ENCODE data around the gene PLAC1. TPM values are rescaled to one million over a fixed set of nuclear protein-coding genes. Genes with fewer than 3 reads are reported as not detected.

Gene PLAC1
- total RNA-seq, 1 donor from 2014 or later = 14.5 TPM

GRCh38 chrX:134659761-134660160 is 1.5 kb upstream of the PLAC1 start:
- no peaks in the 10 kb centered on the region for H3K27me3 Mint-ChIP-seq (ENCODE audit: low read depth)
- H3K4me1 Mint-ChIP-seq = peaks cover 5% of the 10 kb centered on the region
- H3K9me3 Mint-ChIP-seq = peaks cover 29% of the 10 kb centered on the region
- no peak for TF ChIP-seq CTCF (IDR thresholded peaks at IDR 0.05; ENCODE audit: unreplicated experiment)
- H3K36me3 Mint-ChIP-seq = no peaks in the 10 kb centered on the region
- no peak overlapping the region for H3K4me3 Mint-ChIP-seq
- no peak overlapping the region for H3K27ac Mint-ChIP-seq
- no peak for DNase-seq (ENCODE audit: low spot score in 2 of 2, unreplicated experiment in 2 of 2)

- TF ChIP-seq CTCF (IDR thresholded peaks at IDR 0.05; ENCODE audit: unreplicated experiment) = no peak
- Mint-ChIP-seq H3K27me3 (ENCODE audit: low read depth) (no peaks in the 10 kb centered on the region), H3K9me3 (peaks cover 29% of the 10 kb centered on the region), H3K27ac (no peak overlapping the region), H3K4me3 (no peak overlapping the region), H3K36me3 (no peaks in the 10 kb centered on the region), H3K4me1 (peaks cover 3% of the 10 kb centered on the region)
- no peak for DNase-seq (ENCODE audit: low spot score in 2 of 2, unreplicated experiment in 2 of 2)
Measured at GRCh38 chrX:134658760-134659023, 421 bp upstream of the PLAC1 start.

- H3K4me3 Mint-ChIP-seq = no peak overlapping the region
- DNase-seq (ENCODE audit: low spot score in 2 of 2, unreplicated experiment in 2 of 2) = no peak
- H3K27me3 Mint-ChIP-seq (ENCODE audit: low read depth) = no peaks in the 10 kb centered on the region
- no peak for TF ChIP-seq CTCF (IDR thresholded peaks at IDR 0.05; ENCODE audit: unreplicated experiment)
- H3K4me1 Mint-ChIP-seq = no peaks in the 10 kb centered on the region
- H3K27ac Mint-ChIP-seq = no peak overlapping the region
- H3K36me3 Mint-ChIP-seq = no peaks in the 10 kb centered on the region
- peaks cover 24% of the 10 kb centered on the region for H3K9me3 Mint-ChIP-seq
Measured at GRCh38 chrX:134654398-134655012, 3.8 kb downstream of the PLAC1 start.

- no peak overlapping the region for H3K4me3 Mint-ChIP-seq
- H3K36me3 Mint-ChIP-seq = no peaks in the 10 kb centered on the region
- H3K27ac Mint-ChIP-seq = no peak overlapping the region
- no peak for TF ChIP-seq CTCF (IDR thresholded peaks at IDR 0.05; ENCODE audit: unreplicated experiment)
- H3K27me3 Mint-ChIP-seq (ENCODE audit: low read depth) = no peaks in the 10 kb centered on the region
- H3K9me3 Mint-ChIP-seq = peaks cover 24% of the 10 kb centered on the region
- DNase-seq (ENCODE audit: low spot score in 2 of 2, unreplicated experiment in 2 of 2) = no peak
- H3K4me1 Mint-ChIP-seq = no peaks in the 10 kb centered on the region
Measured at GRCh38 chrX:134653835-134654234, 4.4 kb downstream of the PLAC1 start.

GRCh38 chrX:134650701-134651100 is 7.6 kb downstream of the PLAC1 start:
- no peak overlapping the region for H3K4me3 Mint-ChIP-seq
- peaks cover 28% of the 10 kb centered on the region for H3K9me3 Mint-ChIP-seq
- DNase-seq (ENCODE audit: low spot score in 2 of 2, unreplicated experiment in 2 of 2) = no peak
- H3K4me1 Mint-ChIP-seq = no peaks in the 10 kb centered on the region
- H3K36me3 Mint-ChIP-seq = no peaks in the 10 kb centered on the region
- no peak overlapping the region for H3K27ac Mint-ChIP-seq
- TF ChIP-seq CTCF (IDR thresholded peaks at IDR 0.05; ENCODE audit: unreplicated experiment) = no peak
- no peaks in the 10 kb centered on the region for H3K27me3 Mint-ChIP-seq (ENCODE audit: low read depth)

- Mint-ChIP-seq H3K36me3 (no peaks in the 10 kb centered on the region), H3K4me1 (no peaks in the 10 kb centered on the region), H3K4me3 (no peak overlapping the region), H3K27me3 (ENCODE audit: low read depth) (no peaks in the 10 kb centered on the region), H3K9me3 (peaks cover 37% of the 10 kb centered on the region), H3K27ac (no peak overlapping the region)
- no peak for TF ChIP-seq CTCF (IDR thresholded peaks at IDR 0.05; ENCODE audit: unreplicated experiment)
- DNase-seq (ENCODE audit: low spot score in 2 of 2, unreplicated experiment in 2 of 2) = no peak
Measured at GRCh38 chrX:134649770-134650169, 8.5 kb downstream of the PLAC1 start.
